ENCODE results near the gene SEPTIN2.

DNA sequence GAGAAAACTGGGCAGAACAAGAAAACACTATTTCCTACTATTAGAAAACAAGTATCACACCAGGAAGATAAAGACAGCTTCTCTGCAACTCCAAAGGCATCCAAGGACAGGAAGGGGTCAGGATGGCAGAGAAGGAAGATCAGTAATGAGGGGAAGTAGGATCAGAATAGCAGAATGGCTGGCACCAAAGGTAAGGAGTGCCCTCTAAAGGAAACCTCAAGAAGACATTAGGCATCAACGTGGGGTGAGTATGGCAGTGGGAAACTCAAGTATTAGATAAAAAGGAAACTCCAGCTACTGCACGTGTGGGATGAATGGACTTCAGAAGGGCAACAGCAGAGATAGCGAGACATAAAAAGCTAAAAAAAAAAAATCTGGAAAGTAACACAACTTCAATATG lies 26.1 kb upstream of the SEPTIN2 start:
- TF ChIP-seq ZNF384 (IDR thresholded peaks at IDR 0.05): no peak
- no peak for TF ChIP-seq SUZ12 (IDR thresholded peaks at IDR 0.05)

Data from HEK293T (cell line).